HG03558 (cell line): Measurements from ENCODE around the gene SHQ1.

Experiments
- ATAC-seq: cut with Tn5 transposase; IDR thresholded peaks from one replicate; pipeline ENCODE4 v1.9.1; 2021; ENCODE audit warnings: moderate number of reproducible peaks; ENCODE audit not compliant: unreplicated experiment; ENCODE audit errors: extremely low read depth

SHQ1 gene

GRCh38 chr3:72847751-72848702 is at the start of gene SHQ1:
Gene SHQ1 (minus strand): TSS chr3:72848445. CDS start chr3:72848340, 105 bp downstream.
- ATAC-seq = peak; percentile 59

DNA sequence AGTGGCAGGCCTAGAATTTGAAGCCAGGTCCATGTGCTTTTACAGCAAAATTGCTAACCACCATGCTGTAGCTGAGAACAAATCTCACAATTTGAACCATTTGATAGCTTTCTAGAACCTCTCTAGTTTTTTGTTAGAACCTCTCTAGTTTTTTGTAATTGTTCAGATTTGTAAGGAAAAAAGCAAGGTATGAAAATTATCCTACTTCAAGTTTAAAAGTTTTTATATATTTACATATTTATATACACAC is 49.4 kb upstream of the SHQ1 start:
- no peak for ATAC-seq

- no peak for ATAC-seq
Measured at GRCh38 chr3:72896996-72897757, 48.9 kb upstream of the SHQ1 start.

DNA sequence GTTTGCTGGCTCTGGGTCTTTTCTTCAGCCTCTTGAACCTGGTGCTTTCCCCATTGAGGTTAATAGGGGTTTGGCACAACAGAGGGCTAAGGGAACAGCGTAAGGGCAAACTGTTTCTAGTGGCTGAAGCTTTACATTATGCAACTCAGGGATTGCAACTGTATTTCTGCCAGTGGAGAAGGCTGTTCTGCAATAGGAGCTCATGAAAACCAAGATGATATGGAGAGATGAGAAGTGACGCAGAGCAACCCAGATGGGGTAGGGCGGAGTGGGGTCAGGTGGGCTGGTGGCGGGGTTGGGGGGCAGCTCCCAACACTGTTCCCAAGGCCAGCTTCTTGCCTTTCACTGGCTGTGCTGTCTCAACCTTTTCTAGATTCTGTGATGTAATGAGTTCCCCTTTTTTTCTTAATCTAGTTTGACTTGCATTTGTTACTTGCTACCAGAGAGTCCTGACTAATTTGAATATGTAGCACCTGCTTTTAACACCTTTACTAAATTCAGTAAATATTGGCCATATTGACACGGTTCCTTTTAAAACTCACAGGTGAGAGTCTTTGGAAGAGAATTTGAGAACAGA is 46.8 kb upstream of the SHQ1 start:
- no peak for ATAC-seq

DNA sequence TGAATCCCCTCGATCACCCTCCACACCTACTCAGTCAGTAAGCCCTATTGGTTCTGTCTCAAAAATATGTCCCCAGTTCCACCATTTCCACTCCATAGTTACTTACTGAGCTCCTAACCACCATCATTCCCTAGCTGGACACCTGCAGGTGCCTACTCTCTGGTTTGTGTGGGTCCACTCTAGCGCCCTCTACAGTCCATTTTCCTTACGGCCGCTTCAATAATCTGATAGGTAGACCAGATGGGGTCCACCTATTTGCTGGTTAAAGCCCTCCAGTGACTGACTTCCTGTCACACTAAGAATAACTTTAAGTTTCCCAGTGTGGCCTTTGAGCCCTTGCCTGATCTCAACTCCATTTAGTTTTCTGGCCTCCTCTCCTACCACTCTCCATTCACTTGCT is 44.6 kb upstream of the SHQ1 start:
- ATAC-seq = no peak

DNA sequence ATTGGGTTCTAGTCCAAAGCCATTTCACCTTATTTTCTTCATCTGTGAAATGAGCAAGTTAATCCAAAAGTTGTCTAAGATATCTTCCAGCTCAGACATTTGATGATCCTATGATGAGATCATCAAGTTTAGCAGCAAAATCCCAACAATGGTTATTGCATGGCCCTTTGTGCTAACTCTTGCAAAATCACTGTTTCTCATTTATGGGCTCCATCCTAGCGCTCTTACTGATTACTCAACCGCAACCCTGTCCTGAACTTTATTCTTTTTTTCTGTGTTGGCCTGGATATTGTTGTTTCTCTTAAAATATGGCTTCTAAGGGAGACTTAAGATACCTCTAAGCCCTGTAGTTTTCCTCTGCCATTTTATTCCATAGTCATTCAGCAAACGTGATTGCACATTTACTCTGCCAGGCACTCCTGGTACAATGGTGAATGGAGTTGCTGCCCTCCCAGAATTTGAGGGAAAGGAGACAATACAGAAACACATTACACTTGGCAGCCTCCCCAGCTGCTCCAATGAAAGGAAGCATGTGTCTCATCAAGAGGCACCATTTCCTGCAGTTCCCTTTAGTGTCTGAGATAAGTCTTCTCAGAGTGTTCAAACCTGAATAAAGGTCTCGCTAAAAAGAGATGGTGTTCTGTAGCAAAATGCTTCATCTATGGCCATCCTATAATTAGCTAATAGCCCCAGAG is 44.0 kb upstream of the SHQ1 start:
- ATAC-seq = no peak

DNA sequence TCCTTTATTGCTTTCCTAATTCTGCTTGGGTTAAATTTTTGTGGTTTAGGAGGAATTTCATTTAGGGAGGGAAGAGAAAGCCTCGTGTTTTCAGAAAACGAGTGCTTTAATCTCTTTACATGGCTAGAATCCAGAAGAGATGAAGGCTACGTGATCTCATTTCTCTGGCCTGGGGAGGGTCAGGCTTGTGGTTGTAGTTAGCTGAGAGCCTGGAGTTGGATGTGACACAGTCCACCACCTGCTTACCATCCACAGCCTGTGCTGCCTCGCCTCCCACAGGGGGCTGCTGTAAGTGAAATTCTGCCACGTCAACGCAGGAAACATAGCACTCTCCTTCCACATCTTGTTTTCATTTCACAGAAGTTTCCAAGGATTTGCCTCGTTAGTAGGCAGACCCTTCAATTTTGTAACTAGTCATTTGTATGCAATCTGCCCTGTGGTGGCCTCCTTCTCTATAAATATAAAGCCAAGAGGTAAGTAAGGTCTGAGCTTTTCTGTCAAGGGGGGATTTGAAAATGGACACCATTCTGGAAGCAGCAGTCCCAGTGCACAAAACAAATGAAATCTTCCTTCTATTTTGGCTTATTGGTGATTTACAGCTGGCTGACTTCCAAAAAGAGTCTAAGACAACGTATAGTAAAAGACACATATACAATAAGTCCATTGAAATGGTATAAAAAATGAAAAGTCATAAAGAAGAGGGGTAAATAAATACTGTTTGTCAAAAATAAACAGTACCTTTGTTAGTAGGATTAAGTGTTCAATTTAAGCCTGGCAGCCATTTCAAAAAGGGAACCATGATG is 43.0 kb upstream of the SHQ1 start:
- no peak for ATAC-seq

GRCh38 chr3:72890166-72890925 is 42.1 kb upstream of the SHQ1 start:
- no peak for ATAC-seq

- no peak for ATAC-seq
Measured at GRCh38 chr3:72889310-72890165, 41.3 kb upstream of the SHQ1 start.

GRCh38 chr3:72888546-72889309 is 40.5 kb upstream of the SHQ1 start:
- ATAC-seq = no peak

DNA sequence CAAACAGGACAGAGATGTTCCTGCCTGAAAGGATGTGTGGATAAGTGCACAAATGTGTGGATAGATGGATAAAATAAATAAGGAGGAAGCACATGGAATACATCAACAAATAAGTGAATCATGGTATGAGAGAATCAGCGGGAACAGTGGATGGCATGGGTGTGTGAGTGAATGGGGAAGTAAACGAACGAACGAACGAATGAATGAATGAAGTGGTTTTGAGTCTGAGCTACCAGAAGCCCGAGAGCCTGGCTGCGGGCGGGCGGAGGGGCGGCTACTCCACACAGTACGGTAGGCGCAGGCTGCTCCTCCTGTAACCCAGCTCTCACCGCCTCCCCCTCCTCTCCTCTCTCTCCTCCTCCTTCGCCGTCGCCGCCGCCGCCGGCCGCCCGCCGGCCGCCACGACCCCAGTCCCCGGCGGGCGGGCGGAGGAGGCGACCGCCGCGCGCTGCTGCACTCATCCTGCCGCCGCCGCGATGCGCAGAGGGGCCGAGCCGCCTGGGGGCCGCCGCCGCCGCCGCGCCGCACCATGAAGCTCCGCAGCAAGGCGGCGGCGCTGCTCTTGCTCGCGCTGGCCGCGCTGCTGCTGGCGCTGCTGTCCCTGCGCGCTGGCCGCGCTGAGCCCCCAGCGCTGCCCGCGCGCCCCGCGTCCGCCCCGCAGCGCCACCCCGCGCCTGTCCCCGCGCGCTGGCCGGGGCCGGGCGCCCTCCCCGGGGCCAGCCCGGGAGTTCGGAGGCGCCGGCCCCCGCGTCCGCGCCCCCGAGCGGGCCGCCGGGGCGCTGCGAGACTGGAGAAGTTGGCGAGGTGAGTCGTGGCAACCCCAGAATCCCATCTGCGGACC is 39.7 kb upstream of the SHQ1 start, which contains the start of gene GXYLT2:
GXYLT2 (plus strand) TSS at position 342 of the 841 bp plus-strand sequence; CDS start at position 530, 188 bp downstream.
- no peak for ATAC-seq

- ATAC-seq = no peak
Measured at GRCh38 chr3:72887343-72887704, 39.1 kb upstream of the SHQ1 start.

GRCh38 chr3:72872183-72872582 is 23.9 kb upstream of the SHQ1 start:
- ATAC-seq = no peak

DNA sequence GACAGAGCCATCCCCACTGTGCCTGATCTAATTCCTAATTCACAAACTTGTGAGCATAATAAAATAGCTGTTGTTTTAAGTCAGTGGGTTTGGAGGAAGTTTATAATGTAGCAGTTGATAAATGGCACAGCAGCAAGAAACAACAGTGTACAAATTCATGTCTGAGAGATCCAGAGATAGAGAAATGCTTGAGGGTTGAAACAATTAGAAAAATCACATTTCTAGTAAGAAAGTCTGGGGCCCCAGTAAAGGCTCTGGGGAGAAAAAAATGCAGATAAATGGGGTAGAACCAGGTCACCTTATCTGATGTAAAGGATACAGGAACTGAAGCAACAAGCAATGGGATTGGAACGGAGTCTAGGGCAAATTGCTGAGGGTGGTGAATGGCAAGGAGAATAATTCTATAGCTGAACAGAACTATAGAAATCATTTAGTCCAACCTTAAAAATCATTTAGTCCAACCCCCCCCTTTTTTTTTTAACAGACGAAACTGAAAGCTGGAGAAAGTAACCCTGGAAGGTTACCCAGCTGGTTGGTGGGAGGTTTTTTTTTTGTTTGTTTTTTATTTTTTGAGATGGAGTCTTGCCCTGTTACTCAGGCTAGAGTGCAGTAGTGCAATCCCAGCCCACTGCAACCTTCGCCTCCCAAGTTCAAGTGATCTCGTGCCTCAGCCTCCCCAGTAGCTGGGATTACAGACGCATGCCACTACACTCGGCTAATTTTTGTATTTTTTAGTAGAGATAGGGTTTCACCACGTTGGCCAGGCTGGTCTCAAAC is 14.3 kb upstream of the SHQ1 start:
- ATAC-seq = no peak

DNA sequence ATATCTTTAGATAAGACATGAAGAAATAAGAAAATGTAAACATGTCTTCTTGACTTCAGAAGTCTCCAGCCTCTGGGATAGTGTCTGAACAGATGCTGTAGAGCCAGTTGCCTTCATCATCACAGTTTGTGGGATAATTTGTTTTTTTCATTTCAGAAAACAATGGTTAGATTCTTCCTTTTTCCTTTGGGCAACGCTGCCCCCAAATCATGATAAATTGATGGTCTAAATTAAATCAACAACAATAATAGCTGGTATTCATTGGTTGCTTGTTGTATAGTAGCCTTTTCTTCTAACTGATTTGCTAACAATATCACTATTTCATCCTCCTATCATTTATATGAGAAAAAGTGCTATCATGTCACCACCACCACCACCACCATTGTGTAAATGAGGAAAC is 12.6 kb upstream of the SHQ1 start:
- ATAC-seq = no peak

DNA sequence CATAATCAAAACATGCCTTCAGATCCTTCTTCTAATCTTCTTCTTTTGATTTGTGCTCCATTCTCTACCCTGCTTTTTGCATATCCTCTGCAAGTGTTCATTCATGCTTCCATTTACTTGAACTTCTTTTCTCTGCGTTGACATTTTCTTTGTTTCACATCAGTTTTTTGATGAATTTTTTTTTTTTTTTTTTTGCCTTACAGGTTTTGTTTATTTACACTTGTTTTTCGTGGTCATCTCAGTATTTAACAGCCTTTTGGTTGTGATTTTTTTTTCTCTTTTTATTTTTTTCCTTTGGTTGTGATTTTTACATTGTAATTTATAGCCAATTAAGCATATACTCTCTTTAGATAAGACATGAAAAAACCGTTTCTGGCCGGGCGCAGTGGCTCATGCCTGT is 11.8 kb upstream of the SHQ1 start:
- no peak for ATAC-seq
